ENCODE results near the gene PIK3R3. TPM values are rescaled to one million over a fixed set of nuclear protein-coding genes. Genes with fewer than 3 reads are reported as not detected.
A peak's percentile ranks its signal among the peaks of the same experiment; 100 is the strongest.

Gene PIK3R3
- total and polyA plus RNA-seq, 7 donors: 6.7 to 24.2 (median 17.4) TPM

DNA sequence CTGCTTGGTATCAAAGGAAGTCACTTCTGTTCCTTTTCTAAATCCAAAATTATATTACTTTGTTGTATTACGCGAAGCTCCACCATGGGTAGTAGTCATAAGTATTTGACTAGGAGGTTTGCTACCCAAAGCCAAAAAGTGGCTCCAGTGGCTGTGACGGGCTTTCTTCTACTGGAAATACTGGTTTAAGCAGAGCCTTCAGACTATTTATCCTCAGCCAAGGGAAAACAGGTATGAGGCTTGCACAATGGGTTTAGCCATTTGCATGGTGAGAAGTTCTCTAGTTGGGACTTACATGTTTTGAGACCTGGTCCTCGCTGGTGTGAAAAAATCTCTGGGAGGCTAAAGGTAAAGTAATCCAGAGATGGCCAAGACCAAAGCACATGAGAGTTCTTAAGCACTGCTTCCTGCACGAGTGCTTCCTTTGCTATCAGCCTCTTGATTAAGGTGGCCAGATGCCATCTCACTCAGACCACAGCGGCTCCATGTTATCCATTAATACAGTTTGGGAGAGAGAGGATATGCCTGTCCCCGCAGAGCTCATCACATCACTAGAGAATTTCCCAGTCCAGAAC is 121.2 kb downstream of the PIK3R3 start:
- WGBS, 3 donors: 88 to 90% (median 89%) methylated on average over 7 of the region's 7 CpGs
- Histone ChIP-seq H3K4me1 (no peaks in the 10 kb centered on the region), H3K27me3 (ENCODE audit: insufficient read depth in 3 of 3, low read length in 2 of 3) (no peaks in the 10 kb centered on the region), H3K27ac (peak overlapping the region; percentile 30), H3K9me3 (no peaks in the 10 kb centered on the region), H3K4me3 (no peak overlapping the region), H3K36me3 (ENCODE audit: insufficient read depth in 1 of 2, low read depth in 1 of 2) (peaks cover 19 to 81% of the 10 kb centered on the region in 2 donors)
- DNase-seq (no peak), ATAC-seq (no peak)
- TF ChIP-seq CTCF (IDR thresholded peaks at IDR 0.05): no peak
- intact Hi-C loops (cut with DNase I): no loop called here

DNA sequence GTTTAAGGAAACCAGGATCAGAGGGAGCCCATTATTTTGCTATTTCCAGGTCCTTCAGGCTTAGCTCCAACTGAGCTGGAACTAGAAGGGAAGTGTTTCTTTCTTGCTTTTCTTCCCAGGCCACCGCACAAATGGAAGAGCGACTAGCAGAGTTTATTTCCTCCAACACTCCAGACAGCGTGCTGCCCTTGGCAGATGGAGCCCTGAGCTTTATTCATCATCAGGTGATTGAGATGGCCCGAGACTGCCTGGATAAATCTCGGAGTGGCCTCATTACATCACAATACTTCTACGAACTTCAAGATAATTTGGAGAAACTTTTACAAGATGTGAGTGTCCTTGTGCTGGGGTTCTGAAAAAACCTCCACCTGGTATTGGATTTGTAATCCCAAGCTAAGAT is 121.8 kb downstream of the PIK3R3 start:
- no peaks in the 10 kb centered on the region for H3K4me1 ChIP-seq
- DNase-seq (no peak), ATAC-seq (peak in 1 of 4 donors; percentile 20)
- peaks cover 19 to 87% of the 10 kb centered on the region in 2 donors for H3K36me3 ChIP-seq (ENCODE audit: insufficient read depth in 1 of 2, low read depth in 1 of 2)
- H3K27ac ChIP-seq: peak overlapping the region; percentile 30
- TF ChIP-seq CTCF (IDR thresholded peaks at IDR 0.05): no peak
- H3K27me3 ChIP-seq (ENCODE audit: insufficient read depth in 3 of 3, low read length in 2 of 3): no peaks in the 10 kb centered on the region
- H3K4me3 ChIP-seq: no peak overlapping the region
- intact Hi-C loops (cut with DNase I): no loop called here
- 50 to 93% (median 86%) methylated on average over 6 of the region's 6 CpGs for WGBS, 3 donors
- H3K9me3 ChIP-seq: no peaks in the 10 kb centered on the region

DNA sequence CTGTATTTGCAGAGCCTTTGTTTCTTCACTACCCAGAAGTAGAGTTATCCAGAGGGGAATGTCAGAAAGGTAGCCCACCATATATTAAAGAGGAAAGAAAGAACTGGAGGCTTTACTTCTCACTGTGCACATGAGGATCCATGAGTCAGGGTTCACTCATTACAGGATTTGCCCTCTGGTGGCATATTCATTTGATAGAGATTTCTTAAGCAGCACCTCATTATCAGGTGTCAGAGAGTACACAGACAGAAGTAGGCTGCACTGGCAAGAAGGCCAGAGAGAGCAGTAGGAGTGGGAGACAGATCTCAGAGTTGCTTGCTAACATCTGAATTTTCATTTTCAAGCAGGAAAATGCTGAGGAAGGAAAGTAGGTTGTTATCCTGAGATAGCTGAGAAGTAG is 123.8 kb downstream of the PIK3R3 start:
- H3K27ac ChIP-seq: no peak overlapping the region

GRCh38 chr1:46005594-46005993 is 126.8 kb downstream of the PIK3R3 start:
- Histone ChIP-seq H3K4me3 (no peak overlapping the region), H3K36me3 (ENCODE audit: insufficient read depth in 1 of 2, low read depth in 1 of 2) (peaks cover 17 to 99% of the 10 kb centered on the region in 2 donors), H3K27me3 (ENCODE audit: insufficient read depth in 3 of 3, low read length in 2 of 3) (no peaks in the 10 kb centered on the region), H3K9me3 (no peaks in the 10 kb centered on the region), H3K4me1 (no peaks in the 10 kb centered on the region), H3K27ac (no peak overlapping the region)
- no peak for TF ChIP-seq CTCF (IDR thresholded peaks at IDR 0.05)
- ATAC-seq (no peak), DNase-seq (no peak)
- WGBS, 3 donors: 77 to 88% (median 84%) methylated on average over 1 of the region's 1 CpG
- intact Hi-C loops (cut with DNase I): no loop called here

More for the DNA sequence above, 123.8 kb downstream of the PIK3R3 start:
- DNase-seq (no peak), ATAC-seq (peak in 2 of 4 donors; percentile 46 to 47)
- Histone ChIP-seq H3K36me3 (ENCODE audit: insufficient read depth in 1 of 2, low read depth in 1 of 2) (peaks cover 19 to 100% of the 10 kb centered on the region in 2 donors), H3K27me3 (ENCODE audit: insufficient read depth in 3 of 3, low read length in 2 of 3) (no peaks in the 10 kb centered on the region), H3K4me1 (no peaks in the 10 kb centered on the region), H3K4me3 (no peak overlapping the region), H3K9me3 (no peaks in the 10 kb centered on the region)
- intact Hi-C loops (cut with DNase I): no loop called here
- no peak for TF ChIP-seq CTCF (IDR thresholded peaks at IDR 0.05)

DNA sequence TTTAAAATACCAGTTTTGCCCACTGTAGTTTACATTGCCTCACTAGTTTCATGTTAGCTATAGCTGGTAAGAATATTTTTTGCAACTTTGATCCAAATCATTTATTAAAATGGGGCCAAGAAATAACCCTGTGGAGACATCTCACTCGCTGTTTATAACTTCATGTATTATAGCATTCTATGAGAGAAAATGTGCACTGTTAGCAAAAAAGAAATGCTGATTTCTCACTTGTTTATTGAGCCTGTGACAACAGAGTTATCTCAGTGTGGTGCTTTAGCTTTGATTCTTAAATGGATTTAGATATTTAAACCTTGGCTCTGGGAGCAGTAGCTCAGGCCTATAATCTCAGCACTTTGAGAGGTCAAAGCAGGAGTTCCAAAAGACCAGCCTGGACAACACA is 127.9 kb downstream of the PIK3R3 start:
- TF ChIP-seq CTCF (IDR thresholded peaks at IDR 0.05): no peak
- intact Hi-C loops (cut with DNase I): no loop called here
- Histone ChIP-seq H3K27me3 (ENCODE audit: insufficient read depth in 3 of 3, low read length in 2 of 3) (no peaks in the 10 kb centered on the region), H3K27ac (no peak overlapping the region), H3K4me3 (no peak overlapping the region), H3K4me1 (no peaks in the 10 kb centered on the region), H3K9me3 (no peaks in the 10 kb centered on the region), H3K36me3 (ENCODE audit: insufficient read depth in 1 of 2, low read depth in 1 of 2) (peaks cover 10 to 99% of the 10 kb centered on the region in 2 donors)
- DNase-seq: no peak
- WGBS, 3 donors: 98 to 100% (median 99%) methylated on average over 1 of the region's 1 CpG
- ATAC-seq: no peak

Measured in psoas muscle (tissue), 8 donors.